HG02571 (cell line): Measurements from ENCODE around the gene GLB1L.
"Not testable (repeated sequence)": the region's sequence is repeated elsewhere in the genome, so short reads cannot be mapped to it uniquely, and the experiment has no call there.

Experiments used
- ATAC-seq: cut with Tn5 transposase; IDR thresholded peaks from one replicate; pipeline ENCODE4 v1.9.1; 2021; ENCODE audit warnings: mild to moderate bottlenecking, moderate library complexity; ENCODE audit not compliant: unreplicated experiment

Gene GLB1L

GRCh38 chr2:219245148-219245898 is at the start of gene GLB1L, which contains the start of gene STK16:
Gene GLB1L (minus strand): TSS chr2:219245444. CDS start chr2:219243573, 1,871 bp downstream.
Gene STK16 (plus strand): TSS chr2:219245479. CDS start chr2:219246000, 521 bp downstream.
- peak; percentile 68 for ATAC-seq

GRCh38 chr2:219294356-219295351 is 49.4 kb upstream of the GLB1L start:
- peak; percentile 85 for ATAC-seq

- no peak for ATAC-seq
Observed at GRCh38 chr2:219293736-219294231, 48.5 kb upstream of the GLB1L start.

GRCh38 chr2:219292616-219293015 is 47.4 kb upstream of the GLB1L start:
- ATAC-seq, result no peak

GRCh38 chr2:219291910-219292490 is 46.8 kb upstream of the GLB1L start:
- ATAC-seq, result no peak

GRCh38 chr2:219291394-219291793 is 46.1 kb upstream of the GLB1L start:
- ATAC-seq, result no peak

- ATAC-seq, result no peak
Observed at GRCh38 chr2:219290381-219291171, 45.3 kb upstream of the GLB1L start.

- no peak for ATAC-seq
Observed at GRCh38 chr2:219289537-219290361, 44.5 kb upstream of the GLB1L start.

GRCh38 chr2:219289195-219289536 is 43.9 kb upstream of the GLB1L start:
- ATAC-seq, result no peak

GRCh38 chr2:219287580-219288265 is 42.5 kb upstream of the GLB1L start:
- no peak for ATAC-seq

GRCh38 chr2:219287116-219287440 is 41.8 kb upstream of the GLB1L start:
- ATAC-seq, result not testable (repeated sequence)

- no peak for ATAC-seq
Observed at GRCh38 chr2:219286436-219287115, 41.3 kb upstream of the GLB1L start.

- ATAC-seq, result no peak
Observed at GRCh38 chr2:219285894-219286425, 40.7 kb upstream of the GLB1L start.

- ATAC-seq, result no peak
Observed at GRCh38 chr2:219285373-219285735, 40.1 kb upstream of the GLB1L start.

- ATAC-seq, result no peak
Observed at GRCh38 chr2:219284501-219285372, 39.5 kb upstream of the GLB1L start.

GRCh38 chr2:219282943-219283581 is 37.8 kb upstream of the GLB1L start:
- ATAC-seq, result no peak

- no peak for ATAC-seq
Observed at GRCh38 chr2:219282375-219282774, 37.1 kb upstream of the GLB1L start.
